Adrenal gland (tissue), 12 donors: ENCODE results near the gene ZBTB7C. TPM values are rescaled to one million over a fixed set of nuclear protein-coding genes. Genes with fewer than 3 reads are reported as not detected.

Experiments
- DNase-seq, 7 donors: peaks; one replicate each; pipeline ENCODE4 v3.0.0-alpha.2; 2019 to 2020
- H3K27ac ChIP-seq, 5 donors: fragments of 200-600 bp; sonication (generic) in 4 of 5; 1 replicate in 3 of 5; 2 replicates in 2 of 5; pipeline versions ENCODE4 v1.5.1 to v1.8.0; 2016 to 2020; ENCODE audit warnings: mild to moderate bottlenecking in 1 of 5
- H3K27me3 ChIP-seq: fragments of 200-600 bp; 2 replicates; pipeline ENCODE4 v1.8.0; 2021
- H3K36me3 ChIP-seq, 2 donors: fragments of 200-600 bp; replicated peaks in 1 of 2; 1 replicate in 1 of 2; 2 replicates in 1 of 2; pipeline versions ENCODE4 v1.5.1 to v1.8.0; 2018 to 2022
- H3K4me1 ChIP-seq, 2 donors: fragments of 200-600 bp; replicated peaks in 1 of 2; 1 replicate in 1 of 2; 2 replicates in 1 of 2; pipeline versions ENCODE4 v1.5.1 to v1.8.0; 2018 to 2021
- H3K4me3 ChIP-seq, 4 donors: fragments of 200-600 bp; sonication (generic) in 3 of 4; one replicate each; pipeline ENCODE4 v1.5.1; 2016 to 2018
- H3K9me3 ChIP-seq, 3 donors: fragments of 200-600 bp; sonication (generic) in 1 of 3; replicated peaks in 1 of 3; 1 replicate in 2 of 3; 2 replicates in 1 of 3; pipeline versions ENCODE4 v1.5.1 to v1.8.0; 2016 to 2021
- CTCF ChIP-seq, 6 experiments: fragments of 450-650 bp in 4 of 6; fragments of 200-600 bp in 2 of 6; sonication (generic) in 1 of 6; IDR thresholded peaks; 1 replicate in 5 of 6; 2 replicates in 1 of 6; pipeline versions ENCODE4 v1.5.1 to v1.8.0; 2016 to 2021; ENCODE audit warnings: antibody characterized with exemption in 6 of 6, mild to moderate bottlenecking in 2 of 6, moderate library complexity in 1 of 6
- POLR2A ChIP-seq, 2 donors: fragments of 450-650 bp; IDR thresholded peaks; one replicate each; pipeline ENCODE4 v1.6.1; 2017; ENCODE audit warnings: antibody characterized with exemption in 2 of 2, mild to moderate bottlenecking in 2 of 2, moderate library complexity in 1 of 2
- WGBS, 4 donors: extraction: QIAGEN DNeasy Blood & Tissue Kit in 2 of 4; methylation state at CpG; one replicate each; pipeline versions ENCODE4 v1.1.5 to v1.1.7; 2013 to 2017; 5-methylcytosine and 5-hydroxymethylcytosine counted together
- intact Hi-C, 2 donors: fragments of 100-400 bp; cut with DNase I; formaldehyde crosslinking; loops; one replicate each; pipeline versions ENCODE4 v1.14.1 to v1.15.0; 2022 to 2023
- polyA plus RNA-seq, 3 donors: library from polyadenylated mRNA; stranded (reverse); fragments of 200-250 nt in 2 of 3; fragments of 350-450 nt in 1 of 3; fragmentation: Illumina TruSeq in 1 of 3; extraction: RNeasy Lipid Tissue Mini Kit (QIAGEN cat#74804) in 1 of 3; gene quantifications; one replicate each; pipeline ENCODE4 v1.2.3, GENCODE V29; 2013 to 2014
- total RNA-seq, 9 donors: library from RNA; depleted of rRNA in 4 of 9; stranded (reverse); fragments of >200 nt in 4 of 9; fragments of 120-200 nt in 1 of 9; fragmentation: NEBNext Ultra II Directional in 1 of 9; extraction: Animal tissue kit (Norgen Biotek cat#: 25700) in 1 of 9; gene quantifications; one replicate each; pipeline versions ENCODE4 v1.1.0 to v1.2.4, GENCODE V29; 2013 to 2023
- donor health status: healthy with polysubstance abuse.
- donor health status: Bipolar disorder and iron deficiency.
- donor health status: DM: yes; HTN: yes; CAD: no.
- donor health status: DM: no; HTN: no; CAD: no.
- donor health status: DM: no; HTN: no; CAD: no.
- donor health status: DM: yes; HTN: yes; CAD: no.

The ZBTB7C gene
- total and polyA plus RNA-seq, 12 donors: 5.2 to 42.8 (median 26.8) TPM

- WGBS, 4 donors: 65 to 75% (median 72%) methylated on average over 4 of the region's 4 CpGs
- TF ChIP-seq POLR2A (IDR thresholded peaks at IDR 0.05) (no peak), CTCF (IDR thresholded peaks at IDR 0.05) (no peak)
- Histone ChIP-seq H3K27me3 (no peaks in the 10 kb centered on the region), H3K36me3 (no peaks in the 10 kb centered on the region), H3K27ac (peak overlapping the region in 1 of 5 donors; percentile 17), H3K4me1 (peaks cover 16 to 40% of the 10 kb centered on the region in 2 donors), H3K9me3 (no peaks in the 10 kb centered on the region), H3K4me3 (no peak overlapping the region)
- intact Hi-C loops: loop anchor here in 1 of 2 donors (5.0 kb wide), 1 partner anchor 55 kb away; no protein-coding TSS in a partner anchor
- DNase-seq: peak in 1 of 7 donors; percentile 18
Measured at GRCh38 chr18:48397021-48397420, 12.2 kb downstream of the ZBTB7C start.

GRCh38 chr18:48396561-48396960, 12.6 kb downstream of the ZBTB7C start:
- peaks cover 20 to 45% of the 10 kb centered on the region in 2 donors for H3K4me1 ChIP-seq
- H3K36me3 ChIP-seq: no peaks in the 10 kb centered on the region
- WGBS, 4 donors: 50 to 58% (median 55%) methylated on average over 5 of the region's 5 CpGs
- H3K9me3 ChIP-seq: no peaks in the 10 kb centered on the region
- TF ChIP-seq POLR2A (IDR thresholded peaks at IDR 0.05) (no peak), CTCF (IDR thresholded peaks at IDR 0.05) (no peak)
- peak overlapping the region in 1 of 5 donors; percentile 17 for H3K27ac ChIP-seq
- intact Hi-C loops: loop anchor here in 1 of 2 donors (5.0 kb wide), 1 partner anchor 54 kb away; no protein-coding TSS in a partner anchor
- no peak overlapping the region for H3K4me3 ChIP-seq
- DNase-seq: peak in 1 of 7 donors; percentile 39
- no peaks in the 10 kb centered on the region for H3K27me3 ChIP-seq

GRCh38 chr18:48395646-48396045, 13.5 kb downstream of the ZBTB7C start:
- TF ChIP-seq CTCF (IDR thresholded peaks at IDR 0.05): no peak
- no peak for TF ChIP-seq POLR2A (IDR thresholded peaks at IDR 0.05)
- H3K4me3 ChIP-seq: no peak overlapping the region
- no peaks in the 10 kb centered on the region for H3K9me3 ChIP-seq
- intact Hi-C loops: loop anchor here in 1 of 2 donors (5.0 kb wide), 1 partner anchor 53 kb away; no protein-coding TSS in a partner anchor
- peaks cover 24 to 47% of the 10 kb centered on the region in 2 donors for H3K4me1 ChIP-seq
- 48 to 67% (median 63%) methylated on average over 1 of the region's 1 CpG for WGBS, 4 donors
- peak in 1 of 7 donors; percentile 4 for DNase-seq
- no peak overlapping the region for H3K27ac ChIP-seq
- H3K27me3 ChIP-seq: no peaks in the 10 kb centered on the region
- no peaks in the 10 kb centered on the region for H3K36me3 ChIP-seq

GRCh38 chr18:48394176-48394575, 15.0 kb downstream of the ZBTB7C start:
- no peaks in the 10 kb centered on the region for H3K27me3 ChIP-seq
- H3K4me1 ChIP-seq: peaks cover 17 to 41% of the 10 kb centered on the region in 2 donors
- H3K9me3 ChIP-seq: no peaks in the 10 kb centered on the region
- DNase-seq: peak in 1 of 7 donors; percentile 20
- TF ChIP-seq CTCF (IDR thresholded peaks at IDR 0.05): no peak
- no peak for TF ChIP-seq POLR2A (IDR thresholded peaks at IDR 0.05)
- intact Hi-C loops: no loop called here
- 76 to 80% (median 79%) methylated on average over 5 of the region's 5 CpGs for WGBS, 4 donors
- H3K36me3 ChIP-seq: no peaks in the 10 kb centered on the region
- H3K4me3 ChIP-seq: no peak overlapping the region
- H3K27ac ChIP-seq: peak overlapping the region in 1 of 5 donors; percentile 6
